HL-60 (cell line): ENCODE data around the gene IAPP.

ENCODE experiments used
- DNase-seq, 2 experiments: peaks; one replicate each; pipeline ENCODE4 v3.0.0-alpha.2; 2010 to 2020; ENCODE audit warnings: low read depth in 1 of 2, low spot score in 1 of 2
- H3K27ac ChIP-seq: fragments of 250-450 bp; sonication (Bioruptor Pico); replicated peaks from 2 replicates; pipeline ENCODE4 v1.5.1; 2020; ENCODE audit warnings: mild to moderate bottlenecking, moderate library complexity
- H3K27me3 ChIP-seq: fragments of 250-450 bp; sonication (Bioruptor Pico); 2 replicates; pipeline ENCODE4 v1.5.1; 2021; ENCODE audit warnings: mild to moderate bottlenecking, moderate library complexity; ENCODE audit not compliant: insufficient read depth, poor library complexity, severe bottlenecking
- H3K4me3 ChIP-seq: replicated peaks from 2 replicates; pipeline ENCODE4 v1.5.1; 2011; ENCODE audit warnings: mild to moderate bottlenecking, control low read depth, low read length; ENCODE audit not compliant: insufficient read depth
- CTCF ChIP-seq: IDR thresholded peaks from one replicate; pipeline ENCODE4 v1.5.1; 2011; ENCODE audit warnings: low read length, control low read depth, inconsistent platforms; ENCODE audit not compliant: insufficient read depth
- GABPA ChIP-seq: IDR thresholded peaks from 2 replicates; pipeline ENCODE4 v1.6.1; 2012; ENCODE audit warnings: low read depth
- POLR2AphosphoS5 ChIP-seq: IDR thresholded peaks from 2 replicates; pipeline ENCODE4 v1.6.1; 2012; ENCODE audit warnings: low read depth
- SPI1 ChIP-seq: IDR thresholded peaks from 2 replicates; pipeline ENCODE4 v1.6.1; 2012; ENCODE audit warnings: low read depth, mild to moderate bottlenecking, borderline replicate concordance
- TF ChIP-seq, protein P1 (sequence below): IDR thresholded peaks from 2 replicates; pipeline ENCODE4 v1.6.1; 2012; ENCODE audit warnings: low read depth; ENCODE audit not compliant: insufficient replicate concordance

The IAPP gene

DNA sequence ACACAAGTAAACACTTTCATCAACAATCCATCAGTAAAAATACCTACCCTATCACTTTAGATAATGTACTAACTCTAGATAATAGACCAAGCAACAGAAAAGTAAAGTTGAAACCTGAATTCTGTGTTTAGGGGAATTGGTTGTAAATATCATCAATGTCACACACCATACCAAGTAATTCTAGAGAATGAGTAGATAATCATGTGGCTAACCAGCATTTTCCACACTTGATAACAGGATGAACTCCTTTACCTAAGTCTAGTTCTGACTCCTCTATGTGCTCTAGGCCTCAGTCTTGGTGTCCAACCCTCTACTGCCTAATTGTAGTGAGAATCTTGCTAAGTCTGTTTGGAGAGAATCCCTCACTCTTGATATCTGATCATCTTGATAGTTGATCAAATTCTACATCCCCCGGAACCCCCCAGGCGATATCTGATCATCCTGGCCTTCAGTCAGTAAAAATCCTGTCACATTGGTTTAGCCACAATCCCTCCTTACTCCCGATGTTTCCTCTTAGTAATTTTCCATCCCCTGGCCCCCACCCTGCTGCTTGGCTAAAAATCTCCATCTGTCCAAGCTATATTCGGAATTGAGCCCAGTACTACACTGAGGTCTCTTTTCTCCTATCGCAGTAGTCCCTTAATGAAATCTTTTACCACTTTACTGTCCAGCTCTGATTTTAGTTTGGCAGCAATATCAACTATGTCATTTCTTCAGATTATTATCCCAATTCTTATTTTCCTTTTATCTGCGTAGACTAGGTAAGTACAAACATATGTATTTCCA is 34.5 kb upstream of the IAPP start:
- TF ChIP-seq GABPA (no peak), SPI1 (no peak), CTCF (no peak), POLR2AphosphoS5 (no peak)
- TF ChIP-seq, protein P1, sequence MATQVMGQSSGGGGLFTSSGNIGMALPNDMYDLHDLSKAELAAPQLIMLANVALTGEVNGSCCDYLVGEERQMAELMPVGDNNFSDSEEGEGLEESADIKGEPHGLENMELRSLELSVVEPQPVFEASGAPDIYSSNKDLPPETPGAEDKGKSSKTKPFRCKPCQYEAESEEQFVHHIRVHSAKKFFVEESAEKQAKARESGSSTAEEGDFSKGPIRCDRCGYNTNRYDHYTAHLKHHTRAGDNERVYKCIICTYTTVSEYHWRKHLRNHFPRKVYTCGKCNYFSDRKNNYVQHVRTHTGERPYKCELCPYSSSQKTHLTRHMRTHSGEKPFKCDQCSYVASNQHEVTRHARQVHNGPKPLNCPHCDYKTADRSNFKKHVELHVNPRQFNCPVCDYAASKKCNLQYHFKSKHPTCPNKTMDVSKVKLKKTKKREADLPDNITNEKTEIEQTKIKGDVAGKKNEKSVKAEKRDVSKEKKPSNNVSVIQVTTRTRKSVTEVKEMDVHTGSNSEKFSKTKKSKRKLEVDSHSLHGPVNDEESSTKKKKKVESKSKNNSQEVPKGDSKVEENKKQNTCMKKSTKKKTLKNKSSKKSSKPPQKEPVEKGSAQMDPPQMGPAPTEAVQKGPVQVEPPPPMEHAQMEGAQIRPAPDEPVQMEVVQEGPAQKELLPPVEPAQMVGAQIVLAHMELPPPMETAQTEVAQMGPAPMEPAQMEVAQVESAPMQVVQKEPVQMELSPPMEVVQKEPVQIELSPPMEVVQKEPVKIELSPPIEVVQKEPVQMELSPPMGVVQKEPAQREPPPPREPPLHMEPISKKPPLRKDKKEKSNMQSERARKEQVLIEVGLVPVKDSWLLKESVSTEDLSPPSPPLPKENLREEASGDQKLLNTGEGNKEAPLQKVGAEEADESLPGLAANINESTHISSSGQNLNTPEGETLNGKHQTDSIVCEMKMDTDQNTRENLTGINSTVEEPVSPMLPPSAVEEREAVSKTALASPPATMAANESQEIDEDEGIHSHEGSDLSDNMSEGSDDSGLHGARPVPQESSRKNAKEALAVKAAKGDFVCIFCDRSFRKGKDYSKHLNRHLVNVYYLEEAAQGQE, result no peak
- no peak overlapping the region for H3K27ac ChIP-seq
- no peaks in the 10 kb centered on the region for H3K27me3 ChIP-seq
- DNase-seq, result no peak
- H3K4me3 ChIP-seq, result no peak overlapping the region

- DNase-seq, result no peak
- no peak overlapping the region for H3K27ac ChIP-seq
- H3K27me3 ChIP-seq, result no peaks in the 10 kb centered on the region
- H3K4me3 ChIP-seq, result no peak overlapping the region
- TF ChIP-seq SPI1 (no peak), CTCF (no peak), POLR2AphosphoS5 (no peak), GABPA (no peak)
- TF ChIP-seq, protein P1, result no peak
Measured at GRCh38 chr12:21339921-21340320, 32.8 kb upstream of the IAPP start.

DNA sequence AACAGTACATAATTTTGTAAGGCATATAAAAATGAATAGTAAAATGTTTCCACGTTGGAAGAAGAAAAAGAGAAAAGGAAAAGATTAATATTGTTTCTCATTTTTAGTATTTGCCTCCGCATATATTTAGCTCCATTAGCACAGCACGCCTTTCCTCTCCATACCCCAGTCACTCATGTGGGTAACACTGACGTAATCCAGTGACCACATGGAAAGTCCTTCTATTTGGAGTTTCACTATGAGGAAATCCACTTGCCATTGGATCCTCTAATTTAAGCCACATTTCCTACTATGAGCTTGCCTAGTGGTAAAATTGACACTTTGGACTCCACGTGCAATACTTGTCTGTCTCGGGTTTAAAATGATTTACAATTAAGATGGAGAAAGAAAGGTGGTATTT is 32.3 kb upstream of the IAPP start:
- Histone ChIP-seq H3K4me3 (no peak overlapping the region), H3K27me3 (no peaks in the 10 kb centered on the region), H3K27ac (no peak overlapping the region)
- DNase-seq, result no peak
- TF ChIP-seq CTCF (no peak), SPI1 (no peak), GABPA (no peak), POLR2AphosphoS5 (no peak)
- TF ChIP-seq, protein P1, result no peak
